ENCODE results near the gene DNAJB13. TPM values are rescaled to one million over a fixed set of nuclear protein-coding genes. Genes with fewer than 3 reads are reported as not detected.
A peak's percentile ranks its signal among the peaks of the same experiment; 100 is the strongest.

Gene DNAJB13
- total RNA-seq, 1 experiment from 2014 or later, result not detected

DNA sequence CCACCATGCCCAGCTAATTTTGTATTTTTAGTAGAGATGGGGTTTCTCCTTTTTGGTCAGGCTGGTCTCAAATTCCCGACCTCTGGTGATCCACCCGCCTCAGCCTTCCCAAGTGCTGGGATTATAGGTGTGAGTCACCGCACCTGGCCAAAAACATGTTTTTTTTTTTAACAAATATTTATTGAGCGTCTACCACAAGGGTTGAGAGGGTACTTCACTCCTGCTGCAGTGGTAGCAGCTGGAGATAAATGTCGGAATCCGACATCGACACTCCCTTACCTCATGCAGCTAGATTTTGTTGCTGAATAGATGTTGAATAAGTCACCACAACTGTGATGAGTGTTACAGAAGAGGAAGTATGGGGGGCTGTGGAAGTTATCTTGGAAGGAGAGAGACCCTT lies 971 bp downstream of the DNAJB13 start:
- DNase-seq (ENCODE audit: low read depth), result peak; percentile 57

DNA sequence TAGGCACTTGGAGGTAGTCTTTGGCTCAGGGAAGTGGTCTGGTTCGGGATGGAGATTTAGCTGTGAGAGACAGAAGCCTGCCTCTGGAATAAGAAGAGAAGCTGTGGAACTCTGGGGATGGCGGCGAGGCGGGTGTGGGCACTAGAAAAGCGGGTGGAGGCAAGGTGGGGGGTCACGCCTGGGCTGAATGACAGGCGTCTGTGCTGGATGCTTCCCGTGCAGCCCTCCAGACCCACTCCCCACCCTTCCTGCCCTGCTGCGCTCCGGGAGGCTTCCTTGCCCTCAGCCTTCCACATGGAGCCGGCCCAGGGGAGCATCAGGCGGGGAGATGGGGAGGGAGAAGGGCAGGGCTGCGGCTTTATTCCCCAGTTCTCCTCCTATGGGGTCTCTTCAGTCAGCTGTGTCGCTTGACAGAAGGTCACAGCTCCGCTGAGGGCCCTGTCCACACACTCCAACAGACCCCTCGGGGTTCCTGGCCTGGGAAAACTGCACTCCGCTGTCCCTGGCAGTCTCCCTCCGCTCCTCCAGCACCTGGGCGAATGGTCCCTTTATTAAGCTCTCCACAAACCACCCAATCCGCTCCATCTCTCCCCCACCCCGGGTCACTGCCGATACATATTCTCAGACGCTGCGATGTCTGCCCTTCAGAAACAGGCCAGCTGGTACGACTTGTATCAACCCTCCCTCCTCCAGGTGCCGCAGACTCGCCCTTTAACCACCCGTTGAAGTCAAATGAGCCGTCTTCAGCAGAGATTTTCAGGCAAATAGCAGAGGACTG lies 6.2 kb downstream of the DNAJB13 start:
- no peak for DNase-seq (ENCODE audit: low read depth)

DNA sequence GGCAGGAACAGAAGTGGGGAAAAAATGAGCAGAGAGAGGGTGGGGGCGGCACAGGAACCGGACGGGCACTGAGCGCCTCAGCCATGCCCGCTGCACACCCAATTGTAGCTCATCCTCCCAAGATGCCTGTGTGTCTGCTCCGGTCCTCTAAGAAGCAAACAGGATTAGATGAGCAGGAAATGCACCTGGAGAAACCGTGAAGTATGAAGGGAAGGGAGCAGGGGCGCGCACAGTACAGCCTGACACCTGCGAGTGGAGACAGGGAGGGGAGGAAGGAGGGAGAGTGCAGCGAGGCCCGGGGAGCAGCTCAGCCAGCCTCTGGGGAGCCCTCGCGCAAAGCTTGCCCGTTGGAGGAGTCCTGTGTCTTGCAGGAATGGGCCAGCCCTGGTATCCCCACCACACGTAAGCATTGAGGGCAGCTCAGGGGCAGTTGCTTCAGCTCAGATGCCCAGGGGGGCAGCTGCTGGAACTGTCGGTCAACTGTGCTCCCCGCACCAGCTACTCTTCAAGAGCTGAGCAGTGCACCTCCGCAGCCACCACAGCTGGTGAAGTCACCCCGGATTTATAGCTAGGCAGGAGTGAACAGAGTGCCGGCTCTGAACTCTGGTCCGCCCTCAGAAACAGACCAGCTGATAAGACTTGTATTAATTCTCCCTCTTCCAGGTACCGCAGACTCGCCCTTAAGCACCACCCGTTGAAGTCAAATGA lies 7.0 kb downstream of the DNAJB13 start:
- no peak for DNase-seq (ENCODE audit: low read depth)

DNA sequence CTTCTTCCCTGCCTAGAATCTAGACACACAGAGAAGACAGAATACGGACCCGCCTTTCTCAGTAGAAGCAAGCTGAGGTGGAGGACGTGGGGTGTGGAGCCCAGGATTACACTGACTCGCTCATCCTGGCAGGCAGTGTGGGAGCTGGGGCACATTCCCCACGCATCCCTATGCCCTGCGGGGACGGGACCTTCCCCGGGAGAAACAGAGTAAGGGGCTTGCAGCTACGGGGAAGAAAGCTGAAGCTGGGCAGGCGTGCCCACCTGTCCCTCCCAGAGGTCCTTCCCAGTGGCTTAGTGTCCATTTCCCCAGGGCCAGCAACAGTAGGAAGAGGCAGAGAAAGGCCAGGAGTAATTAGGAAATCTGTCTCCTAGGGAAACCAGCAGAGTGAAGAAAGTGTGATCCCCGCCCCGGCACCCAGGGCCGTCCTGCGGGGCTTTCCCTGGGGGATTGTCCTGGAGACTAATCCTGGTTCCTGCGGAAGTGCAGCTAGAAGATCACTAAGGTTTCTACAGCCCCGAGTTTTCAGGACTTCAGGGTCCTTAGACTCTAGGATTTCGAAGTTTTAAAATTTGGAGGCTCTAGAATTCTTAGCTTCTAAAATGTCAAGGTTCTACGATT lies 7.8 kb downstream of the DNAJB13 start:
- no peak for DNase-seq (ENCODE audit: low read depth)

DNA sequence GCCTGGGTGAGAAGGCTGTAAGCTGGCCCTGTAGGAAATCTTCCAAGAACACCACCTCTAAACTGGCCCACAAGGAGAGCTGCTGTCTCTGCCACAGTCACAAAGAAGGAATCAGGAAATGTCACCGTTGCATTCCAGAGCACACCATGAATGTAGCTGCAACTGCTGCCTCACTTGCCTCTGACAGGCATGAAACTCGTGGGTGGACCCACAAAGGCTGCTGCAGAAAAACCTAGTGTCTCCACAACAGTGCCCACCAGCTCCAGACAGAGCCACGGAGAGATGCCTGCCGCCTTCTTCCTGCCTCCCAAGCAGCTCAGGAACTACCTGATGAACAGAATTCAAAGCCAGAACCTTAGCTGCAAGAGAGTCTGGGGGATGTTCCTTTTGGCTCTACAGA lies 10.5 kb downstream of the DNAJB13 start:
- peak; percentile 49 for DNase-seq (ENCODE audit: low read depth)

DNA sequence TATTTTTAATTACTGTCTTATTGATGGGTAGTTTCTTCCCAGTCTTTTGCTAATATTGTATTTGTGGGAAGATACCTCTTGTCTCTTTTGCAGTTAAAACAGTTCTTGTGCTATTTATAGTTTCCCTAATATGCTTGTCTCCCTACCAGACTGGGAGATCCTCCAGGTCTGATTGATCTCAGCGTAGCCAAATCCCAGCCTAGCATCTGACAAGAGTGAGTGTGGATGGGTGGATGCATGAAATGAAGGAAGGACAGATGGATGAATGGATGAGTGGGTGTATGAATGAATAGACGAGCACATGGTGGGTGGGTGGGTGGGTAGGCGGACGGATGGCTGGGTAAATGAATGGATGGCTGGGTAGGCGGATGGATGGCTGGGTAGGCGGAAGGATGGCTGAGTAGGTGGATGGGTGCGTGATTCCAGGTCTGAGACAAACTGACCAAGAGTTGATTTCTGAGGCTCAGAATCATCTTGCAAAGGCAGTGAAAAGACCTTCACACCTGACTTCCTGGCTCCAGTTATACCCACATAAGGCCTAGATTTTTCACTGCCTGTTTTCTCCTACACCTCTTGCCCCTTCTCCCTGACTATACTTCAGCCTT lies 11.4 kb downstream of the DNAJB13 start:
- no peak for DNase-seq (ENCODE audit: low read depth)

DNA sequence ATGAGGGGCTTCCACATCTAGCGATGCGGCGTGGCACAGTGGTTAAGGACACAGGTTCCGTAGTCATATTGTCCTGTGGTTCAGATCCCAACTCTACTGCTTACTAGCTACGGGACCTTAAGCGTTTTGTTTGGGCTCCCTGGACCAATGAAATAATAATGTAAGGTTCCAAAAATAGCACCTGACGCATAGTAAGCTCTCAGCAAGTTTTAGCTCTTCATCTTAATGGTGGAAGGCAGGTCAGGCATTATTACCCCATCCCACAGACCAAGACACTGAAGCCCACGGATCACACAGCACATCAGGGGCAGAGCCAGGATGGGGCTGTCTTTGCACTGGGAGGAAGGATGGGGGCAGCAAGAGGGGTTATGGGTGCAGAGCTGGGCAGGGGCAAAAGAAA lies 13.0 kb downstream of the DNAJB13 start:
- no peak for DNase-seq (ENCODE audit: low read depth)

DNA sequence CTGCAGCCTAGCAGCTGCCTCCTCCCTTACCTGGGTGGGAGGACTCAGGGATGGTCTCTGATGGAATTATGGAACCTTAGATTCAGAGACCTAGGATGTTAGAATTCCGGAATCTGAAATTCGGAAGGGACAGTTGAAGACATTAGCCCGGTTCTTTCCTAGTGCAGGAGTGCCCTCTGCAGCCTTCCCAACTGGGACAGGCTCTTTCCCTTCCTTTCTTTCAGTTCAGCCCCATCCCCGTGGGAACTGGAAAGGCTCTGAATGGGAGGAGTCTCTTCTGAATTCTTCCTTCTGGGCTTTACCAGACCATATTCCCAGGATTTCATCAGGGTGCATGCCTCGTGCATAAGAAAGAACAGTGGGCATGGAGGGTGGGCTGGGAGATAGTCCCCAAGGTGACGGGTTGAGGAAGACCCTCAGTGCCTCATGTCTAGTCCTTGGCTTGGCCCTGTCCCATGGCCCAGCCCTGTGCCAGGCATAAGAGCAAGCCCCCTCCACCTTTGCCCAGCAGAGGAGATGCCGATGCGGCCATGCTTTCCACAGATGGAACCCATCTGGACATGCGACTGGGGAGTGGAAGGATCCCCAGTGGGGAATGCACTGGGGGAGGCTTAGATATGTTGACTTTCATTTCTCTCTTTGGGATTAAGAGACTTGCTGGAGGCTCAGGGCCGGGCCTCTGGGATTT lies 14.4 kb downstream of the DNAJB13 start:
- DNase-seq (ENCODE audit: low read depth), result peak; percentile 63

DNA sequence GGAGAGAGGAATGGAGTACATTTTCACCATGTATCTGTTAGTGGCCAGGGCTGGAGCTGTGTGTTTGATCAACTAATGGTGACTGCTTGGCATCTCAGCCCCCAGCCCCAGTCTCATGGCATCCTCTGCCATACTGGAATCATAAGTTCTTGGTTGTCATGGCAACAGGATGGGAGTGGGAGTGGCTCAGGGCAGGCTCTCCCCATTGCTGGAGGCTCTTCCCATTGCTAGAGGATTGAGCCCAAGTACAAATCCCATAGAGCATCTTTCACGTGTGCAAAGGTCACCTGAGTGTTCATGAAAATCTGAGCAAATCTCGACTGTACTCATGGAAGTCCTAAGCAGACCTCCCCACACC lies 14.9 kb downstream of the DNAJB13 start:
- DNase-seq (ENCODE audit: low read depth), result no peak

DNA sequence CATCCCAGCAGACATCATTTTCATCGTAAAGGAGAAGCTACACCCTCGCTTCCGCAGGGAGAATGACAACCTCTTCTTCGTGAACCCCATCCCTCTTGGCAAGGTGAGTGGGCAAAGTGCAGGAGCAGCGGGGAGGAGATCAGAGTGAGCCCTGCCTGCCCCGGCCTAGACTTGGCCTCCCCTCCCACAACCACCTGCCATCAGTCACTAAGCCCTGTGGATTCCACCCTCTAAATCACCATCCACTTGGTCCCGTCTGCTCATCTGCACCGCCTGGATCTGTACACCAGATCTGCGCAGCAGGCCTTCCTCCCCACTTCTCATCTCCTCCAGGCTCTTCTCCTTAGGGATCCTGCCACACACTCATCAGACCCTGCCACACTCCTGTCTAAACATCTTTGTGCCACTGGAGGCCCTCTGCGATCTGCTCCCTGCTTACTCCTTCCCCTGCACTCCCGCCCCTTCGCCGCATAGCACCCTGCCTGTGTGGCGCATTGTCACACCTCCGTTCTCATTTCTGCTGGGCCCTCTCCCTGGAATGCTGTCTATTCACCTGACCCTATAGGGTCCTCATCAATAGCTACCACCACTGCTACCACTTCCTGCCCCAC lies 17.6 kb downstream of the DNAJB13 start:
- DNase-seq (ENCODE audit: low read depth), result no peak

DNA sequence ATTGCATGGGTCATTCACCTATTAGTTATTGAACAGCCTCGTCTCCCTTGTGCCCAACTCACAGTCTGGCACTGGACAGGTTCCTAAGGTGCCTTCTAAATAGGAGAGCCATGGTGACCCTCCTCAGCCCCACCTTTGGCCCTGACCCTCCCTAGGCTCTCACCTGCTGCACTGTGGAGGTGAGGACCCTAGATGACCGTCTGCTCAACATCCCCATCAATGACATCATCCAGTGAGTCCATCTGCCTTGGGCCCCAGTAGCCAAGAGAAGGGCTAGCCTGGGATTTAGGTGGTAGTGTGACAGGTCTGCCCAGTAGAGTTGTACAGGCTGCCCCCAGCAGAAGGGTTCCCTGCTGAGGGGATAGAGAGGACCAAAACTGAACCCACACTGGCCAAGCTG lies 18.3 kb downstream of the DNAJB13 start:
- no peak for DNase-seq (ENCODE audit: low read depth)

DNA sequence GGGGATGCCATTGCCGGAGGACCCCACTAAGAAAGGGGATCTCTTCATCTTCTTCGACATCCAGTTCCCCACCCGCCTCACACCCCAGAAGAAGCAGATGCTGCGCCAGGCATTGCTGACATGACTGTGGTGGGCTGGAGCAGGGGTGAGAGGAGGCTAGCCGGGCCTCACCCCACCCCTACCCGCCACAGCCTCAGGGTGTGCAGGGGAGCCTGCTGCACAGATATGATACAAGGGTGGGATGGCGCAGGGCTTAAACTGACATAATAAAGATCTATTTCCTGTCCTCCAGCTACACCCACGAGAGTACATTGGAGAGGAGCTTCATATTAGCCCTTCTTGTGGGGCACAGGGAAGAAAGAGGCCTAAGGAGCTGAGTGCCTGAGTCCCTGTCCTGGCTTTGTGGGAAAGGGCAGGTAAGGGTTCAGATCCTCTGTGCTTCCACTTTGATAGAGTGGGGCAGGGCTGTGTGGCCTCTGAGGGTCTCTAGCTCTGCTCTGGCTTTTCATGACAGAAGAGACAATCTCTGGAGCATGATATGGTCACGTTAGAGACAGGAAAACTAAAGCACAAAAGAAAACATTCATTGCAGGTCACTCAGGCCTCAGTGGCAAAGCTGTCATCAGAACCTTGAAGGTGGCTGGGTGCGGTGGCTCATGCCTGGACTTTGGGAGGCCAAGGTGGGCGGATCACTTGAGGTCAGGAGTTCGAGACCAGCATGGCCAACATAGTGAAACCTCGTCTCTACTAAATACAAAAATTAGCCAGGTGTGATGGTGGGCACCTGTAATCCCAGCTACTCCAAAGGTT lies 19.4 kb downstream of the DNAJB13 start:
- DNase-seq (ENCODE audit: low read depth), result no peak

DNA sequence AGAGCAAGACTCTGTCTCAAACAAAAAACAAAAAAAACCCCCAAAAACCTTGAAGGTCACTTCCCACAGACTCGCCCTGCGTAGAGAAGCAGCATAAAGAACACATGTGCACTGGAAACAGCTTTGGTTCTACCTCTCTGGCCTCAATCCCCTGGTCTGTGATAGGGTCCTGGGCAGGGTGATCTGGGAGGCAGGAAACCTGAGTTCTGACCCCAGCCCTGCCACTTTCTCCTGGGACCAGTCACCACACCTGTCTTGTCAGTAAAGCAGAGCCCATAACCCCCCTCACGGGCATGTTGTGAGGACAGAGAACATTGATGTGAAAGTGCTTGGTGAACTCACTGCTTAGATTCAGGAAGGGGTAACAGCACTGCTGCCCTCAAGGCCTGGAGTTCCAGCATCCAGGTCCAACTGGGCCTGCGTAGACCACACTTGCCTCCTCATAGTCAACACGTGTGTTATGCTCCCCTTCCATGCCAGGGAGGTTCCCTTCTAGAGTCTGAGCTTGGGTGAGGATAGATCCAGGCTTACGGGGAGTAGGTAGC lies 20.4 kb downstream of the DNAJB13 start:
- DNase-seq (ENCODE audit: low read depth), result no peak

DNA sequence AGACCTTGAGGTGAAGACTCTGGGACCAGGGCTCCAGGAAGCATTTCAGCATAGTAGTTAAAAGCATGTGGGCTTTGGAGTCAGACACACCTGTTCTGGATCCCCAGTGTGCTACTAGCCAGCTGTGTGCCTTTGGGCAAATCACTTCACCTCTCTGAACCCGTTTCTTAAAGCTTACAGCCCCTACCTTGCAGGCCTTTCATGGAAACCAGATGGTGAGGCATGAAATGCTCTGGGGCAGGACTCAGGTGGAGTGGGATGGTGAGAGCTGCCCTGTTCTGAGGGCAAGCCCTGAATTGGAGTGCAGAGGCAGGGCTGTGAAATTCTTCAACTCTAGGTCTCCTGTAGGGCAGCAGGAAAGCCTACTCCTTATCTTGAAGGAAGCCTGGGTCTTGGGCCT lies 21.4 kb downstream of the DNAJB13 start:
- DNase-seq (ENCODE audit: low read depth), result no peak

DNA sequence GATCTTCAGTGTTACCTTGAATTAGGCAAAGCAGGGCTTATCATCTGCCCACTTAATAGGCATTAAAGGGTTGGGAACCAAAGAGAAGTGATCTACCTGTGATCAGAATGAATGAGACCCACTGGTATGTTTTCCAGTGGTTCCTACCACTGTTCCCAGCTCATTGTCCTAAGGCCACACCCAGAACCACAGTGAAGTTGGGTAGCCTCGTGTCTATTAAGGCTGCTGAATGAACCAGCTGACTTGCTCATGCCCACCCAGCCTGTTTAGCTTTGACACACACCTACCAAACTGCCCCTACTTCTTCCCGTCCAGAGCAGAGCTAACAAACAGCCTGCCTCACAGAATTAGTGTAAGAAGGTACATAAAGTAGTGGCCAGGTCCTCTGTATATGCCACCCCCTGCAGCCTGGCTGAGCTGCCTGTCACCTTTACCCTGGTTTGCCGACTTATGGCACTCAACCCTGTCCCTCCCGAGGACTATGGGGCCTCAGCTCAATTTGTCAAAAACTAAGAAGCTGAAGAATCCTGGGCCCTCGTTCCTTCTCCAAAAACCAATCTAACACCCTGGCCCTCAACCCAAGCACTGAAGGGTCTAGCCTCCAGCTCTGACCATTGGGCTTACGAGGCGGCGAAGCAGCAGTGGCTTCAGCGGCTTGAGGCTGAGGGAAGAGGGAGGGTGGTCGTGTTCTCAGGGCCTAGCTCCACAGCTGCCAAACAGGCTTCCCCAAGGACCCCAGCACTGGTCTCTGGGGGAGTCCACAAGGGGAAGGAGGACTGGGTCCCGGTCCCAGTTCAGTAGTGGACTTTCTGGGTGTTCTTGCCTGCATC lies 22.0 kb downstream of the DNAJB13 start:
- no peak for DNase-seq (ENCODE audit: low read depth)

DNA sequence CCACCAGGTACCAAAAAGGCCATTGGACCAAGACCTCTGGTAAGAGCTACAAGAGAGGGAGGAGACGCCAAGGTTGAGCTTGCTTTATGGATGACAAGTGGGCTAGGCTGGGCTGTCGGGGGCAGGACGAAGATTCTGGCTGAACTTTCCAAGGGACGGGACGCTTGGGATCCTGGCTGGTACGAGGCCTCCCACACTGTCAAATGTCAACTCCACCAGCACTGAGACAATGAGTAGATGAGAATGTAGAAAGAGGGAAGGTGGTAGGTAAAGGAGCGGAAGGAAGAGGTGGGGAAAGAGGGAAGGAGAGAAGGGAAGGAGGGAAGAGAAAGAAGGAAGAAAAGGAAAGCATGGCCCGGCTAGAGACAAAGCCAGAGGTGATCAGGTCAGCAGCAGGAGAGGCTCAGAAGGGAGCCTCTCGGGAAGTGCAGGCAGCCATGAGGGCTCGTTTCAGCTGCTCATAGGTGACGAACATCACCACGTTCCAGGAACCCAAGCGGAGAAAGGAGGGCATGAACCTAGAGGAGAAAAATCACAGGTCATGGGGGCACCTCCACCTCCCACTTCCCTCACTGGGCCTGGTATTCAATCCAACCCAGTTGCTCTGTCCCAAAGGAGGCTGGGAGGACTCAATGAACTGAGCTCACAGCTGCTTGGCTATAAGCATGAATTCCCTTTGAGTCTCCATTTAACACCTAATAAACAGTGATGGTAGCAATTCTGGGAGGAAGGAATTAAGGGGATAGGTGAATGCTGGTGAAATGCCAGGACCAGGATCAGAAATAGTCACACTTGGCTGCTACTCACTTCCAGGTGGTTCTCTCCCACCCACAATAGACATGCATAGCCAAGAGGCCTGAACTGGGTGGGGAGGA lies 24.0 kb downstream of the DNAJB13 start:
- DNase-seq (ENCODE audit: low read depth), result no peak

DNA sequence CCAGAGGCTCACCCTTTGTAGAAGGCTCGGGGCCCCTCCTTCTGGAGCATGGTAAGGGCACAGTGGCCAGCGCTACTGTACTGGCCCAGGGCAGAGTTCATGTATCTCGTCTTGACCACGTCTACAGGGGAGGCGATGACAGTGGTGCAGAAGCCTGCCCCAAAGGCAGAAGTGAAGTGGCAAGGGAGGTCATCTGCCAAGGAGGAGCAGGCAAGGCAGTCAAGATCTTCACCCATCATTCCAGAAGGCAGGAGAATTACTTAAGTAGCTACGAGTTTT lies 24.6 kb downstream of the DNAJB13 start:
- DNase-seq (ENCODE audit: low read depth), result no peak

DNA sequence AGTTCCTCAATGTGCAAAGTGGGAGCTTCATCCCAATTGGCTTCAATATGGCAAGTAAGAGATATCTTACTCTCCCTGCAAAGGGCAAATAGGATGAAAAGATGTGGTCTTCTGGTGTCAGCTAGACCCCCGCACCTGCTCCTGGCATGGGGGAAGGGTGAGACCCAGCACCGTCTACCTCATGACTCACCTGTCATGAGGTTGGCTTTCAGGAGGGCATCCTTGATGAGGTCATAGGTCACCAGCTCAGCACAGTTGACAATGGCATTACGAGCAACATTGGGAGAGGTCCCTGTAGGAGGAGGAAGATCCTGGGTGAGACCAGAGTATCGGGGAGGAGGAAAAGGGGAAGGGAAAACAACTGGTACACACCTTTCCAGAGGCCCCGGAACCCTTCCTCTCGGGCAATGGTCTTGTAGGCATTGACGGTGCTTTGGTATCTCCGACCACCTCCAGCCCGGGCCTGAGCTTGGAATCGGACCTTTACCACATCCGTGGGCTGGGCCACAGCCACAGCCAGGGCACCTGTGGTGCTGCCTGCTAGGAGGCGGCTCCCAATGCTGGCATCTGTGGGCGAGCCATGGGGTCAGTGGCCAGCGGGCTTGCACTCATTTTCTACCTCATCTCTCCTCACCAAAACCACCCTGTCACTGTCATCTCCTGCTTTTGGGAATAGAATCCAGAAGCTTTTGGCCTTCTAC lies 25.8 kb downstream of the DNAJB13 start:
- DNase-seq (ENCODE audit: low read depth), result no peak

All from M059J (cell line).